Activated T-helper 1 cell treated with anti-CD3 and anti-CD28 coated beads, Interleukin-12 subunit alpha, Interleukin-12 subunit beta, Interleukin-2, Interleukin-4 antibody, amounts not matched to agents 30 ng/mL and 10 ng/mL and 1 ng/mL, durations not matched to agents 14 hours and 24 hours and 36 hours (primary cell): ENCODE measurements around the gene CXADR. TPM values are rescaled to one million over a fixed set of nuclear protein-coding genes. Genes with fewer than 3 reads are reported as not detected.
"Not testable (repeated sequence)": the region's sequence is repeated elsewhere in the genome, so short reads cannot be mapped to it uniquely, and the experiment has no call there.

Source experiments
- DNase-seq: peaks from one replicate; pipeline ENCODE4 v3.0.0; 2021; ENCODE audit warnings: low spot score
- H3K27ac Mint-ChIP-seq: one replicate; pipeline ENCODE4 v1.8.0; 2021; ENCODE audit warnings: mild to moderate bottlenecking, mixed read lengths
- H3K27me3 Mint-ChIP-seq: one replicate; pipeline ENCODE4 v1.8.0; 2022; ENCODE audit warnings: mild to moderate bottlenecking, moderate library complexity, mixed read lengths; ENCODE audit not compliant: insufficient read depth
- H3K36me3 Mint-ChIP-seq: one replicate; pipeline ENCODE4 v1.8.0; 2021; ENCODE audit warnings: low read depth, mixed read lengths
- H3K4me1 Mint-ChIP-seq: one replicate; pipeline ENCODE4 v1.8.0; 2021; ENCODE audit warnings: low read depth, mixed read lengths
- H3K4me3 Mint-ChIP-seq: one replicate; pipeline ENCODE4 v1.8.0; 2021; ENCODE audit warnings: mild to moderate bottlenecking, moderate library complexity, mixed read lengths
- H3K9me3 Mint-ChIP-seq: one replicate; pipeline ENCODE4 v1.8.0; 2021; ENCODE audit warnings: mixed read lengths
- intact Hi-C: fragments of 100-400 bp; cut with micrococcal nuclease; formaldehyde crosslinking; loops from one replicate; pipeline ENCODE4 v1.15.1; 2024
- total RNA-seq: library from RNA; stranded (reverse); gene quantifications from 2 replicates; pipeline ENCODE4 v1.2.3, GENCODE V29; 2022

Gene CXADR
- 0.05 and 0.18 TPM in 2 replicates for total RNA-seq

DNA sequence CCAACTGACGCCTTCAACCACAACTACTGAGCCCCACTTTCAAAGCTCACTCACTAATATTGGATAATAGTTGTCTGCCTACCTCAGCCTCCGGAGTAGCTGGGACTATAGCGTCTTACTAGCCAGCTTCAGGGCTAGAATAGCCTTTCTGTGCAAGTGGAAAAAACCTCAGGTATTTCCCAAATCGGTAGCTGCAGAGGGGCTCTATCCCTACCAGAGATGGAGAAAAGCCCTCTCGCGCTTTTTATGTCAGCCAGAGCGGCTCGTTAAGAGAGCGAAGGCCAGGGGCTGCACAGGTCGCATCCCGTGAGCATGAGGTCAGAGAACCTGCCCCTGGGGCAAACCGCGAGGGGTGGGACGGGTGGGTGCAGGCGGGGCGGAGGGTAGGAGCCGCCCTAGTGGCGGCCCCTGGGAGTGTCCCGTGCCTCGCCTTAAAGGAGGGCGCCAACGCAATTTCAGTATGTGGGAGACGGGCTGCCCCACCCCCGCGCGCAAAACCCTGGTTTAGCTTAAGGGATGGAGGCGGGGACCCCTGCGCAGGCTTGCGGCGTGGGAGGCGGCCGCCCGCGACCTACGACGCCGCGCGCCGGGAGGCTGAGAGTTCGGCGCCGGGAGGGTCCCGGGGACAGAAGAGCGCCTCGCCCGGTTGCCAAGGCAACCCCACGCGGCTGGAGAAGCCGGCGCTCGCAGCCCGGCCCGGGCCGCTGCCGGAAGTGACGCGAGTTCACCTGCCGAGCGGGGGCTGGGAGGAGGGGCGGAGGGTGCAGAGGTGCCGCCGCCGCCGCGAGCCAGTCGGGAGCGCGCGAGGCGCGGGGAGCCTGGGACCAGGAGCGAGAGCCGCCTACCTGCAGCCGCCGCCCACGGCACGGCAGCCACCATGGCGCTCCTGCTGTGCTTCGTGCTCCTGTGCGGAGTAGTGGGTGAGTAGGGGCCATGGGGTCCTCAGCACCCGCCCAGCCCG is at the start of gene CXADR:
Gene CXADR, plus strand, starts transcription at position 791 of the 961 bp plus-strand sequence. Its CDS starts 87 bp downstream, at position 878.
- Mint-ChIP-seq H3K36me3 (no peaks in the 10 kb centered on the region), H3K9me3 (no peaks in the 10 kb centered on the region), H3K27me3 (peaks cover 39% of the 10 kb centered on the region), H3K4me3 (peak within 1 kb of the TSS; percentile 90), H3K4me1 (peaks cover 17% of the 10 kb centered on the region), H3K27ac (no peak within 1 kb of the TSS)
- DNase-seq = peak; percentile 69
- intact Hi-C loops = loop anchor here (1.0 to 10.0 kb wide), 5 partner anchors 20 to 280 kb away; no protein-coding TSS in a partner anchor

DNA sequence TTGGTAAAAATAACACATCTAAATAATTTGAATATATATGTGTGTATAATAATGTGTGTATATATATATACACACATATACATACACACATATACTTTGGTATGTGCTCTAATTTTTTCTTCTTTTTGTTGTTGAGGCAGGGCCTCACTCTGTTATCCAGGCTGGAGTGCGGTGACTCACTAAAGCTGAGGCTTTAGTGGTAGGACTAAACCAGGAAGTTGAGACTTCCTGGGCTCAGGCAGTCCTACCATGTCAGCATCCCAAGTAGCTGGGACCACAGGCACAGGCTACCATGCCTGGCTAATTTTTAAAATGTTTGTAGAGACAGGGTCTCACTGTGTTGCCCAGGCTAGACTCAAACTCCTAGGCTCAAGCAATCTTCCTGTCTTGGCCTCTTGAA is 46.7 kb upstream of the CXADR start:
- no peak overlapping the region for H3K27ac Mint-ChIP-seq
- no peak overlapping the region for H3K4me3 Mint-ChIP-seq
- intact Hi-C loops = no loop called here
- H3K36me3 Mint-ChIP-seq = no peaks in the 10 kb centered on the region
- no peaks in the 10 kb centered on the region for H3K4me1 Mint-ChIP-seq
- H3K27me3 Mint-ChIP-seq = peaks cover 2% of the 10 kb centered on the region
- no peaks in the 10 kb centered on the region for H3K9me3 Mint-ChIP-seq
- DNase-seq = no peak

DNA sequence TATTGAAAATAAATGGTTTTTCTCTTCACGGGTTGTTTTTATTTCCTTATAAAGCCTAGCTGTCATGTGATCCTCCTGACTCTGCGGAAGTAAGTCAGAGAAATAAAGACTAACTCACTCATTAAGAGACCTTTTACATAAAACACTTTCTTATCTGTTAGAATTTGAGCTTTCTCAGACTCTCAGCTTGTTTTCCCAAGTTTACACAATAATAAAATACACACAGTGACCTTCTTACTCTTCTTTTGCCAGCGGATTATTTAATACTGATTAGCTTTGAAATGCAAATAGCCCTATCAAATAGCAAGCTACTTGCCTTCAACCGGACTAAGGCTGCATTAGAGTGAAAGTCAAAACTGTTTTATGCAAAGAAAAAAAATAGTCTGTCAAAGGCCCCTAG is 45.5 kb upstream of the CXADR start:
- H3K27ac Mint-ChIP-seq = no peak overlapping the region
- peaks cover 2% of the 10 kb centered on the region for H3K27me3 Mint-ChIP-seq
- H3K36me3 Mint-ChIP-seq = no peaks in the 10 kb centered on the region
- no peaks in the 10 kb centered on the region for H3K9me3 Mint-ChIP-seq
- no peaks in the 10 kb centered on the region for H3K4me1 Mint-ChIP-seq
- intact Hi-C loops = no loop called here
- DNase-seq = no peak
- no peak overlapping the region for H3K4me3 Mint-ChIP-seq

DNA sequence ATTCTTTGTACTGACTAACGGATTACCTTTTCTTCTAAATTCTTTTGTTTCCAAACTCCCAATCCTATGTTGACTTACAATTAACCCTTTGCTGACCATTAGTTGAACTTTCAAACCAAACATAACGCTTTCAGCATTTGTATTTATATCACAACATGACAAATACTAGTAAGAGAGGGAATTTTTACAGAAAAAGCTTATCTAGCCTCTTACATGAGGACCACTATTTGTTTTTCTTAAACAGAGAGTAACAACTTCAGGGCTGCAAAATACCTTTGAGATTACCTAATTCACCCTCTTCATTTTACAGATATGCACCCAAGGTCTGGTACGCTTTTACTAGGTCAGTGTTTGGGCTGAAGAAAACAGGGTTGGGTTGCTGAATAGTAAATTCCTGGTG is 45.0 kb upstream of the CXADR start:
- Mint-ChIP-seq H3K4me1 (no peaks in the 10 kb centered on the region), H3K4me3 (no peak overlapping the region), H3K27me3 (peaks cover 2% of the 10 kb centered on the region), H3K9me3 (no peaks in the 10 kb centered on the region), H3K36me3 (no peaks in the 10 kb centered on the region), H3K27ac (no peak overlapping the region)
- intact Hi-C loops = no loop called here
- no peak for DNase-seq

DNA sequence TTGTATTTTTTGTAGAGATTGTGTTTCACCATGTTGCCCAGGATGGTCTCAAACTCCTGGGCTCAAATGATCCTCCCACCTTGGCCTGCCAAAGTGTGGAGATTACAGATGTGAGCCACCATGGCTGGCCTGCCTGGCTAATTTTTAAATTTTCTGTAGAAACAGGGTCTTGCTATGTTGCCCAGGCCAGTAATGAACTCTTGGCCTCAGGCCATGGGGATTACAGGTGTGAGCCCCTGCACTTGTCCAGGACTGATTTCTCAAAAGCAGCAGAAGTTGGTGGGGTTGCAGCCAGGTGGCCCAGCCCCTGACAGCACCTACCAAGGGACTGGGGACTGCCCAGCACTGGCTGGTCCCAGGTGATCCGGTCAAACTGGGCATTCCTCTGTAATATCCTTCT is 44.1 kb upstream of the CXADR start:
- H3K27me3 Mint-ChIP-seq = peaks cover 2% of the 10 kb centered on the region
- no peaks in the 10 kb centered on the region for H3K36me3 Mint-ChIP-seq
- no peak overlapping the region for H3K4me3 Mint-ChIP-seq
- no peaks in the 10 kb centered on the region for H3K9me3 Mint-ChIP-seq
- no peak for DNase-seq
- no peaks in the 10 kb centered on the region for H3K4me1 Mint-ChIP-seq
- intact Hi-C loops = no loop called here
- H3K27ac Mint-ChIP-seq = no peak overlapping the region

- H3K27ac Mint-ChIP-seq = no peak overlapping the region
Measured at GRCh38 chr21:17469727-17470126, 43.1 kb upstream of the CXADR start.

GRCh38 chr21:17472182-17472581 is 40.7 kb upstream of the CXADR start:
- no peak for DNase-seq
- Mint-ChIP-seq H3K27ac (no peak overlapping the region), H3K4me3 (no peak overlapping the region), H3K9me3 (no peaks in the 10 kb centered on the region), H3K36me3 (no peaks in the 10 kb centered on the region), H3K4me1 (no peaks in the 10 kb centered on the region), H3K27me3 (peaks cover 8% of the 10 kb centered on the region)
- intact Hi-C loops = no loop called here

More at GRCh38 chr21:17469727-17470126, 43.1 kb upstream of the CXADR start:
- Mint-ChIP-seq H3K36me3 (no peaks in the 10 kb centered on the region), H3K4me1 (no peaks in the 10 kb centered on the region), H3K9me3 (no peaks in the 10 kb centered on the region), H3K4me3 (no peak overlapping the region), H3K27me3 (peaks cover 2% of the 10 kb centered on the region)
- DNase-seq = no peak
- intact Hi-C loops = no loop called here

GRCh38 chr21:17472592-17473271 is 40.1 kb upstream of the CXADR start:
- H3K9me3 Mint-ChIP-seq = no peaks in the 10 kb centered on the region
- intact Hi-C loops = no loop called here
- H3K4me3 Mint-ChIP-seq = no peak overlapping the region
- H3K27me3 Mint-ChIP-seq = peaks cover 8% of the 10 kb centered on the region
- H3K4me1 Mint-ChIP-seq = no peaks in the 10 kb centered on the region
- H3K36me3 Mint-ChIP-seq = no peaks in the 10 kb centered on the region
- no peak for DNase-seq
- no peak overlapping the region for H3K27ac Mint-ChIP-seq

DNA sequence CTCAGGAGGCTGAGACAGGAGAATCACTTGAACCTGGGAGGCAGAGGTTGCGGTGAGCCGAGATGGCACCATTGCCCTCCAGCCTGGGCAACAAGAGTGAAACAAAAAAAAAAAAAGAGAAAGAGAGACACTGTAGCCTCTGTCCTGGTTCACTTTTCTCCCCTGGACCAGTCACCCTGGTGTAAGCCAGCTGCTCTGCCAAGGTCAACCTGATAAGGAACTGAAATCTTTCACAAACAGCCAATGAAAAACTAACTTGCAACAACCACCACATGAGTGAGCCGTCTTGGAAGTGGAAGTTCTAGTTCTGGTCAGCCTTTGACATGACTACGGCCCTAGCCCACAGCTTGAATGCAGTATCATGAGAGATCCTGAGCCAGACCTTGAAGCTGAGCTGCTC is 36.8 kb upstream of the CXADR start:
- Mint-ChIP-seq H3K4me1 (no peaks in the 10 kb centered on the region), H3K4me3 (no peak overlapping the region), H3K27me3 (peaks cover 7% of the 10 kb centered on the region), H3K9me3 (no peaks in the 10 kb centered on the region), H3K27ac (no peak overlapping the region), H3K36me3 (no peaks in the 10 kb centered on the region)
- intact Hi-C loops = no loop called here
- no peak for DNase-seq

GRCh38 chr21:17478156-17478555 is 34.7 kb upstream of the CXADR start:
- H3K9me3 Mint-ChIP-seq, H3K36me3 Mint-ChIP-seq, H3K27me3 Mint-ChIP-seq, intact Hi-C loops, DNase-seq, H3K27ac Mint-ChIP-seq, H3K4me3 Mint-ChIP-seq, H3K4me1 Mint-ChIP-seq: not testable (repeated sequence)

- Mint-ChIP-seq H3K27ac (no peak overlapping the region), H3K4me1 (no peaks in the 10 kb centered on the region), H3K9me3 (no peaks in the 10 kb centered on the region), H3K27me3 (peaks cover 7% of the 10 kb centered on the region), H3K4me3 (no peak overlapping the region), H3K36me3 (no peaks in the 10 kb centered on the region)
- DNase-seq = no peak
- intact Hi-C loops = no loop called here
Measured at GRCh38 chr21:17479606-17480005, 33.2 kb upstream of the CXADR start.

DNA sequence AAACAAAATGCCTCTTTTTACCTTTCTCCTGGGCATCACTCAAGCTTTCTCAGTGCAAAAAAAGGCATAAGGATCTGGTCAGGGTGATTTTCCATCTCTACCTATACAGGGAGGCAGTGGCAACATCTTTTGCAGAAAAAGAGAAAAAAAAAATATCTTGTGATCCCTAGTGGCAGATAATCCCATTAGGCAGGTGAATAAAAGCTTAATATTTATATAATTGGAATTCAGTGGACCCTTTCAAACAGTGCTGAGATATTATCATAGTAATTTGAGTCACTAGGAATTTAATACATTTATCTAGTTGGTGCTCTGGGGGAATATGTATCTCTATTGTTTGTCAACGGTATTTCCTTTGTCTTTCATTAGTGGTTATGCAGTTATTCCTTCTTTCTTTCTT is 29.9 kb upstream of the CXADR start:
- H3K9me3 Mint-ChIP-seq = no peaks in the 10 kb centered on the region
- no peak for DNase-seq
- H3K36me3 Mint-ChIP-seq = no peaks in the 10 kb centered on the region
- intact Hi-C loops = no loop called here
- no peak overlapping the region for H3K27ac Mint-ChIP-seq
- no peak overlapping the region for H3K4me3 Mint-ChIP-seq
- H3K27me3 Mint-ChIP-seq = no peaks in the 10 kb centered on the region
- peaks cover 4% of the 10 kb centered on the region for H3K4me1 Mint-ChIP-seq

DNA sequence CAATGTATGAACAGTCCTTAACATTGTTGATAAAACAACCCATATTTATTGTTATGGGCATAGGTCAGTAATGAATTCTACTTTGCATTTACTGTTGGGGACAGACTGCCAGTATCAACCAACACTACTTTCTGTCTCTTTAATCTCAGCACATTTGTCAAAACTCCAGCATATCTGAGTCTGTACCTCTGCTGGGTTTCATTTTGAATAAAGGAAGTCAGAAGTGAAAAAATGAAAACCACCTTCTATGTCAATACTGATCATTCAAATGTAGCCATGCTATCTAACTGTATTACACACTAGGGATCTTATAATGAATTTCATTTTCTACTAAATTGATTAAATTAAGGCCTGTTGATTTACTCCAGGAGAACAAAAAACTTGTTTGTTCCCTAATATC is 24.2 kb upstream of the CXADR start:
- Mint-ChIP-seq H3K4me3 (no peak overlapping the region), H3K9me3 (no peaks in the 10 kb centered on the region), H3K4me1 (peaks cover 33% of the 10 kb centered on the region), H3K27me3 (no peaks in the 10 kb centered on the region), H3K36me3 (no peaks in the 10 kb centered on the region), H3K27ac (no peak overlapping the region)
- no peak for DNase-seq
- intact Hi-C loops = no loop called here
